Colonic mucosa (tissue), 4 donors: Measurements from ENCODE around the gene C10orf71. TPM values are rescaled to one million over a fixed set of nuclear protein-coding genes. Genes with fewer than 3 reads are reported as not detected.

Source experiments
- DNase-seq: peaks from one replicate; pipeline ENCODE4 v3.0.0-alpha.2; 2020
- H3K27ac ChIP-seq: fragments of 200-600 bp; one replicate; pipeline ENCODE4 v1.8.0; 2021
- H3K27me3 ChIP-seq: fragments of 200-600 bp; one replicate; pipeline ENCODE4 v1.8.0; 2021
- H3K36me3 ChIP-seq: fragments of 200-600 bp; one replicate; pipeline ENCODE4 v1.8.0; 2021
- H3K4me1 ChIP-seq: fragments of 200-600 bp; one replicate; pipeline ENCODE4 v1.8.0; 2021; ENCODE audit warnings: mild to moderate bottlenecking
- H3K4me3 ChIP-seq: fragments of 200-600 bp; one replicate; pipeline ENCODE4 v1.8.0; 2021
- H3K9ac ChIP-seq, 2 donors: one replicate each; pipeline ENCODE4 v1.7.0; 2013; ENCODE audit warnings: control low read depth in 2 of 2, low read depth in 2 of 2, low read length in 2 of 2
- H3K9me3 ChIP-seq: fragments of 200-600 bp; one replicate; pipeline ENCODE4 v1.8.0; 2021
- intact Hi-C: fragments of 100-400 bp; cut with DNase I; formaldehyde crosslinking; loops from one replicate; pipeline ENCODE4 v1.14.1; 2022
- total RNA-seq, 2 donors: library from RNA; stranded (reverse); fragmentation: NEBNext Ultra II Directional in 1 of 2; extraction: Animal tissue kit (Norgen Biotek cat#: 25700) in 1 of 2; gene quantifications; one replicate each; pipeline ENCODE4 v1.2.1, GENCODE V29; 2021
- TF ChIP-seq, protein P1 (sequence below): fragments of 200-600 bp; IDR thresholded peaks from one replicate; pipeline ENCODE4 v1.8.0; 2022; ENCODE audit warnings: antibody characterized with exemption, mild to moderate bottlenecking
- donor health status: healthy.
- donor health status: DM: no; HTN: no; CAD: no.
- donor health status: DM: no; HTN: no; CAD: no.

The C10orf71 gene
- total RNA-seq, 2 donors from 2014 or later: not detected

DNA sequence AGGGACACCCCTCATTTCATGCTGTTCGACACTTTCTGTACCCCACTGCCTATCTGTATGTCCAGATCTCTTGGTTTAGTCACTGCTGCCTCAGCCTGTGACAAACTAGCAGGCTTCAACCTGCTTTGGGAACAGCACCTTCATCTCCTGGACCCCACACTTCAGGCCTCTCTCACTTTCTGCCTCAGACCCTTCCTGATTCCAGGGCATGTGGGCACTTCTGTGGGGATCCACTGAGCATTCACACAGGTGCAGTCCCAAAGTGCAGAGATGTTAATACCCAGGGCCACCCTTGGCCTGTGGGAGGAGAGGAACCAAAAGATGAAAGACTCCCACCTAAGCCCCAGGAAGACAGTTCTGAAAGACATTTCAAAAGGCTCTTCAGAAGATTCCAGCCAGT, 29.4 kb upstream of the C10orf71 start:
- no peak for DNase-seq
- intact Hi-C loops: no loop called here
- Histone ChIP-seq H3K9me3 (no peaks in the 10 kb centered on the region), H3K9ac (no peak overlapping the region), H3K27me3 (no peaks in the 10 kb centered on the region), H3K27ac (no peak overlapping the region), H3K36me3 (no peaks in the 10 kb centered on the region), H3K4me1 (no peaks in the 10 kb centered on the region), H3K4me3 (no peak overlapping the region)
- TF ChIP-seq, protein P1, sequence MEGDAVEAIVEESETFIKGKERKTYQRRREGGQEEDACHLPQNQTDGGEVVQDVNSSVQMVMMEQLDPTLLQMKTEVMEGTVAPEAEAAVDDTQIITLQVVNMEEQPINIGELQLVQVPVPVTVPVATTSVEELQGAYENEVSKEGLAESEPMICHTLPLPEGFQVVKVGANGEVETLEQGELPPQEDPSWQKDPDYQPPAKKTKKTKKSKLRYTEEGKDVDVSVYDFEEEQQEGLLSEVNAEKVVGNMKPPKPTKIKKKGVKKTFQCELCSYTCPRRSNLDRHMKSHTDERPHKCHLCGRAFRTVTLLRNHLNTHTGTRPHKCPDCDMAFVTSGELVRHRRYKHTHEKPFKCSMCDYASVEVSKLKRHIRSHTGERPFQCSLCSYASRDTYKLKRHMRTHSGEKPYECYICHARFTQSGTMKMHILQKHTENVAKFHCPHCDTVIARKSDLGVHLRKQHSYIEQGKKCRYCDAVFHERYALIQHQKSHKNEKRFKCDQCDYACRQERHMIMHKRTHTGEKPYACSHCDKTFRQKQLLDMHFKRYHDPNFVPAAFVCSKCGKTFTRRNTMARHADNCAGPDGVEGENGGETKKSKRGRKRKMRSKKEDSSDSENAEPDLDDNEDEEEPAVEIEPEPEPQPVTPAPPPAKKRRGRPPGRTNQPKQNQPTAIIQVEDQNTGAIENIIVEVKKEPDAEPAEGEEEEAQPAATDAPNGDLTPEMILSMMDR: no peak

DNA sequence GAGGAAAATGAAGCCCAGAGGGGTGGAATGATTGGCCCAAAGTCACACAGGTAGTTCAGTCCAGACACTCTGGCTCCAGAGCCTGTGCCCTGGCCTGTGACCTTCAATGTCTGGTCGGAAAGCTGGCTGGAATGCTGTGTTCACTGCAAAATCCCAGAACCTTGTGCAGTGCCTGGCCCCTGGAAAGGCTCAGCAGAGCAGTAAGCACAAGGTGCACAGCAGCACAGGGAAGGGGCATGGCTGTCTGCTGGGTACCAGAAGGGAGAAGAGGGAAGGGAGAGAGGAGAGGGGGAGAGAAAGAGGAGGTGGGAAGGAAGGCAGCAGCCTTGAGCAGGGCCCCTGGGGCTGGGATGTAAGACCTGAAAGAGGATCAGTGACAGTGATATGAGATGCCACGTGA, 28.4 kb upstream of the C10orf71 start:
- no peak for DNase-seq
- H3K27me3 ChIP-seq: no peaks in the 10 kb centered on the region
- no peaks in the 10 kb centered on the region for H3K36me3 ChIP-seq
- no peak overlapping the region for H3K9ac ChIP-seq
- no peaks in the 10 kb centered on the region for H3K4me1 ChIP-seq
- no peak overlapping the region for H3K4me3 ChIP-seq
- intact Hi-C loops: no loop called here
- H3K9me3 ChIP-seq: no peaks in the 10 kb centered on the region
- no peak overlapping the region for H3K27ac ChIP-seq
- TF ChIP-seq, protein P1: no peak

DNA sequence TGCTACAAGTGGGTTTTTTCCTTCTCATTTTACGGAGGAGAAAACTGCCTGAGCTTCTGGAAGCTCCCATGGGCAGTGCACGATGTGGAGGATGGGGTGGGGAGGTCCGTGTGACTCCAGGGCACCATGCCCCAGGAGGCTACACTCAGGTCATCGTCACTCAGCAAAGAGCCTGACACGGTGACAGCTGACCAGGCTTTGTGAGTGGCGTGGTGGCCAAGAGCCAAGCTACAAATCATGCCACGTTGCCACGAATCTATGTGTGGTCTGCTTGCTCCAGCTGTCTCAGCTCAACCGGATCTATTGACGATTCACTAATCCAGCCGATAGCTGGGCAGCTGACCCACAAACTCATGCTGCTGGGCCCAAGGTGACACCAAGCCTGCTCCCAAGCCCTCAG, 27.6 kb upstream of the C10orf71 start:
- H3K4me3 ChIP-seq: no peak overlapping the region
- H3K36me3 ChIP-seq: no peaks in the 10 kb centered on the region
- H3K9ac ChIP-seq: no peak overlapping the region
- H3K9me3 ChIP-seq: no peaks in the 10 kb centered on the region
- no peak overlapping the region for H3K27ac ChIP-seq
- no peaks in the 10 kb centered on the region for H3K27me3 ChIP-seq
- intact Hi-C loops: no loop called here
- no peaks in the 10 kb centered on the region for H3K4me1 ChIP-seq
- DNase-seq: no peak
- TF ChIP-seq, protein P1: no peak

DNA sequence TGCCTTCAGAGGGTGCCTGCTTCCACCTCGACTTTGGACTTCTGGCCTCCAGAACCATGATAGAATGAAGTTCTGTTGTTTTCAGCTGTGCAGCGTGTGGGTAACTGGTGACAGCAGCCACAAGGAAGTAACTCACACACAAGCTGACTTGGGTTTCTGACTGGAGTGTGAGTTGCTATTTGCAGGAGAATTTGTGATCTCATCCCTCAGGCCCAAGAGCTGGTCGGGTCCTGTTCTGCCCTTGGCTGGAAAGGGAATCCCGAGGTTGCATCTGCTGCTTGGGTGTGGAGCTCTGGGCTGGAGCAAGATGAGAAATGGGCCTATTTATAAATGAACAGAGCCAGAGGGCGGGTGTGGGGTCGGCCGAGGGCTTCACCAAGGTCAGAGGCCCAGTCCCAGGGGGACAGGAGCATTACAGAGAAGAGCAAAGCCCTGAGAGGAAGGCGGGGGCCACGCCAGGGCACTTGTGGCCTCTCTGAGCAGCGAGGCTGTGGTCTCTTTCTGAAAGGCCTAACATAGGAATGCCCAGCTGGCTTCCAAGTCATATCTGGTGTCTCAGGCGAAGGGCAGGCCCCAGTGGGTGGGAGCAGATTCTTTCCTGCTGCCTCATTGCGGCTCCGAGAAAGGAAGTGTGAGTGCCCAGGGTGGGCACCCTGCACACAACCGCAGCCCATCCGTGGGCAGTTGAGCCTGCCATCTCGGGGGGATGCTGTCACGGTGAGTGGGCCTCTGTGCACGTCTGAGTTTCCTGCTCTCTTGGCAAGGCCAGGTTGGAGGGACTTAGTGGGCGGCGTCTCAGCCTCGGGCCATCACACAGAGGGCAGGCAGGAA, 26.5 kb upstream of the C10orf71 start:
- H3K4me3 ChIP-seq: no peak overlapping the region
- H3K4me1 ChIP-seq: no peaks in the 10 kb centered on the region
- H3K27ac ChIP-seq: no peak overlapping the region
- TF ChIP-seq, protein P1: no peak
- intact Hi-C loops: no loop called here
- H3K9ac ChIP-seq: no peak overlapping the region
- no peaks in the 10 kb centered on the region for H3K9me3 ChIP-seq
- no peaks in the 10 kb centered on the region for H3K36me3 ChIP-seq
- no peak for DNase-seq
- H3K27me3 ChIP-seq: no peaks in the 10 kb centered on the region

DNA sequence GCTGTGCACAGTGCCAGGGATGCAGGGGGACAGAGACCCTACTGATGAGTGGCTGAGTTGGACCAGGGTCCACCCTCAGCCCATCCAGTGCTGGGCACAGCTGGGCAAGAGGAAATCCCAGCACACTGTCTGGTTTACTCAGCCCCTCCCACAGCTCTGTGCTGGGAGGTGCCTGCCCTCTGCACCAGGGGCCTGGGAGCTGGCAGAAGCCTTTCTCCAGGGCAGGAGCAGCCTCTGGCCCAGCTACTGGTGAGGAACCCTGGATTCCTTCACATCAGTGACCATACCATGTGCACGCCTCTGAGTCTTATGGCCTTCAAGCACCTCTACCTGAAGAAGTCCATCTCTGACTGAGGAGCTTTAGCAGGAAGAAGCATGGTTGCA, 25.9 kb upstream of the C10orf71 start:
- TF ChIP-seq, protein P1: no peak
- Histone ChIP-seq H3K9me3 (no peaks in the 10 kb centered on the region), H3K27ac (no peak overlapping the region), H3K9ac (no peak overlapping the region), H3K36me3 (no peaks in the 10 kb centered on the region), H3K4me3 (no peak overlapping the region), H3K4me1 (no peaks in the 10 kb centered on the region), H3K27me3 (no peaks in the 10 kb centered on the region)
- DNase-seq: no peak
- intact Hi-C loops: no loop called here
